ENCODE results near the gene EFCC1.
A peak's percentile ranks its signal among the peaks of the same experiment; 100 is the strongest.
"Not testable (repeated sequence)": the region's sequence is repeated elsewhere in the genome, so short reads cannot be mapped to it uniquely, and the experiment has no call there.

Gene EFCC1

GRCh38 chr3:129063841-129064482, 62.9 kb downstream of the EFCC1 start:
- no peak for DNase-seq (ENCODE audit: low read depth)
- H3K4me3 ChIP-seq (ENCODE audit: low read depth, low read length): no peak overlapping the region

- no peak for DNase-seq (ENCODE audit: low read depth)
- H3K4me3 ChIP-seq (ENCODE audit: low read depth, low read length): no peak overlapping the region
Observed at GRCh38 chr3:129065016-129065719, 64.1 kb downstream of the EFCC1 start.

- no peak overlapping the region for H3K4me3 ChIP-seq (ENCODE audit: low read depth, low read length)
- no peak for DNase-seq (ENCODE audit: low read depth)
Observed at GRCh38 chr3:129065720-129066073, 64.6 kb downstream of the EFCC1 start.

DNA sequence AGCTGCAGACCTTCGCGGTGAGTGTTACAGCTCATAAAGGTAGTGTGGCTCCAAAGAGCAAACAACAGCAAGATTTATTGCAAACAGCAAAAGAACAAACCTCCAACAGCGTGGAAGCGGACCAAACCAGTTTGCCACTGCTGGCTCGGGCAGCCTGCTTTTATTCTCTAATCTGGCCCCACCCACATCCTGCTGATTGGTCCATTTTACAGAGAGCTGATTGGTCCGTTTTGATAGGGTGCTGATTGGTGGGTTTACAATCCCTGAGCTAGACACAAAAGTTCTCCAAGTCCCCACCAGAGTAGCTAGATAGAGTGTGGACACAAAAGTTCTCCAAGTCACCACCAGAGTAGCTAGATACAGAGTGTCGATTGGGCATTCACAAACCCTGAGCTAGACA, 66.6 kb downstream of the EFCC1 start:
- not testable (repeated sequence) for DNase-seq (ENCODE audit: low read depth); H3K4me3 ChIP-seq (ENCODE audit: low read depth, low read length)

DNA sequence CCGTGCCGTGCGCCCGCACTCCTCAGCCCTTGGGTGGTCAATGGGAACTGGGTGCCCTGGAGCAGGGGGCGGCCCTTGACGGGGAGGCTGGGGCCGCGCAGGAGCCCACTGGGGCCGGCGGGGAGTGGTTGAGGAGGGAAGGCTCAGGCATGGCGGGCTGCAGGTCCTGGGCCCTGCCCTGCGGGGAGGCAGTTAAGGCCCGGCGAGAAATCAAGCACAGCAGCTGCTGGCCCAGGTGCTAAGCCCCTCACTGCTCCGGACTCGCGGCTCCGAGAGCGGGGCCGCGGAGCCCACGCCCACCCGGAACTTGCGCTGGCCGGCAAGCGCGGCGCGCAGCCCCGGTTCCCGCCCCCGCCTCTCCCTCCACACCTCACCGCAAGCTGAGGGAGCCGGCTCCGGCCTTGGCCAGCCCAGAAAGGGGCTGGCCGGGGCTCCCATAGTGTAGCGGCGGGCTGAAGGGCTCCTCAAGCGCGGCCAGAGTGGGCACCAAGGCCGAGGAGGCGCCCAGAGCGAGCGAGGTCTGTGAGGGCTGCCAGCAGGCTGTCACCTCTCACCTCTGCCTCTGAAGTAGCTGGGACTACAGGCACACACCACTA, 67.3 kb downstream of the EFCC1 start:
- DNase-seq (ENCODE audit: low read depth): no peak

GRCh38 chr3:129069313-129070085, 68.4 kb downstream of the EFCC1 start:
- not testable (repeated sequence) for DNase-seq (ENCODE audit: low read depth); H3K4me3 ChIP-seq (ENCODE audit: low read depth, low read length)

More for the DNA sequence above, 67.3 kb downstream of the EFCC1 start:
- H3K4me3 ChIP-seq (ENCODE audit: low read depth, low read length): peak overlapping the region; percentile 41

- H3K4me3 ChIP-seq (ENCODE audit: low read depth, low read length): no peak overlapping the region
- no peak for DNase-seq (ENCODE audit: low read depth)
Observed at GRCh38 chr3:129070086-129070885, 69.2 kb downstream of the EFCC1 start.

GRCh38 chr3:129077222-129077621, 76.1 kb downstream of the EFCC1 start:
- H3K4me3 ChIP-seq (ENCODE audit: low read depth, low read length): no peak overlapping the region
- no peak for DNase-seq (ENCODE audit: low read depth)

DNA sequence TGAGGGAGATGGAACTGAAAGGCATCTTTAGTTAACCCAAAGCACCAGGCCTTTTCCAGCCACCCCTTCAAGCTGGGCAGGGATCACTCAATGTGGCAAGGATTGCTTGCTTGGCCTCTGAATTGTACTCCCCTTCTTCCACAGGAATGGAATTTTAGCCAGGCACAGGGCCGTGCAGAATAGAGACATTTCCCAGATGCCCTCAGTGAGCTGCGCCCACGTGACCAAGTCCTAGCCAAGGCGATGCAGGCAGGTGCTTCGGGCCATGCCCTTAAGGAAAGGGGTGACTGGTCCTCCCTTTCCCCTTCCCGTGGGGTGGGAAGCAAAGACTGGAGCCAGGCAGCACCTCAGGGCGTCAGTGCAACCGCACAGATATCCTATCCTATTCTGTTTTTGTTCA, 77.4 kb downstream of the EFCC1 start:
- H3K4me3 ChIP-seq (ENCODE audit: low read depth, low read length): no peak overlapping the region
- DNase-seq (ENCODE audit: low read depth): no peak

DNA sequence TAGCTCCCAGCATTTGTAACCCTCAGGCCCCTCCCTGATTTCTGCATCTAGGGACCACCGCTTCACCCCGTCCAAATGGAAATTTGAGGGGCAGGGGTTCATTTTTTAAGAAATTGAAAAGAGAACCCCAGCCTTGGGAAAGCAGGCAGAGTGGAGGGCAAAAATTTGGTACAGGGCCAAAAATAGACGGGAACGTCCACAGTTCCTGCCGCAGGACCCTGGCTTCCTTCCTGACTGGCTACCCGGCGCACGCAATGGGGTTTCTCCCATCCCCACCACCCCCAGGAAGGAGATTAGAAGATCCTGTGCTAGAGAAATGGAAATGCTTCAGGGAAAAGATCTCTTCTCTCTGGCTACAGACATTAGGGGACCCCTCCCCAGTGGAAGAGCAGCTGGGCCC, 80.4 kb downstream of the EFCC1 start:
- no peak for DNase-seq (ENCODE audit: low read depth)
- no peak overlapping the region for H3K4me3 ChIP-seq (ENCODE audit: low read depth, low read length)

DNA sequence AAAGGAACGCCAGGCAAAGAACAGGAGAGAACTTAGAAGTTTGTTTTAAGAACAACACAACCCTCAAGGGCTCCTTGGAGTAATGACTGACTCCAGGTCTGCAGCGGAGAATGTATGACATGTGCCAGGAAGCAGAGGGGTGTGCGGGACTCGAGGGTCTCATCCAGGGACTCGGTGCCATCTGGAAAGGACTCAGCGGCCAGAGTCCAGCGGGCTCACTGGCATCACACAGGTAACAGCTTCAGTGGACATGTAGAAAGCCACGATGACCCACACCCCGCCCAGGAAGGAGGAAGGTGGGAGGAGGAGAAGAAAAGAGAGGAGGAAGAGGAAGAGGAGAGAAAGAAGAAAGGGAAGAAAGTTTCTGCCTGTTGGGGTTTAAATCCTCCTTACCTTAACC, 80.9 kb downstream of the EFCC1 start:
- DNase-seq (ENCODE audit: low read depth): no peak
- no peak overlapping the region for H3K4me3 ChIP-seq (ENCODE audit: low read depth, low read length)

DNA sequence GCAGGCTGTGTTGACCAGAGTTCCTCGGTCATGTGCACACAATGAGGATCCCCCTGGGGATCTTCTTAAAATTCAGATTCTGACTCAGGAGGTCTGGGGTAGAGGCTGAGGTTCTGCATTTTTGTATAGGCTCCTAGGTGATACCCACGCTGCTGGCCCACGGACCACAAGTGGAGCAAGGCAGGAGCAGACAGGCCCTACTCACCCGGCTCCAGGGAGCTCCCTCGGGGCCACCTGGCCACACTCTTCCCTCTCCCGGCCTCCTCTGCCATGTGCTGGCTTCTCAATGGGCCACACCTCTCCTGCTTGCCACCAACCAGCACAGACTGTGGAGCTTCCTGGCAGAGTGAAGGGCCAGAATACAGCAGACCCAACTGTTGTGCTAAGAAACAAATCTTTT, 83.4 kb downstream of the EFCC1 start:
- DNase-seq (ENCODE audit: low read depth): no peak
- H3K4me3 ChIP-seq (ENCODE audit: low read depth, low read length): no peak overlapping the region

- H3K4me3 ChIP-seq (ENCODE audit: low read depth, low read length): no peak overlapping the region
- no peak for DNase-seq (ENCODE audit: low read depth)
Observed at GRCh38 chr3:129085165-129085715, 84.1 kb downstream of the EFCC1 start.

DNA sequence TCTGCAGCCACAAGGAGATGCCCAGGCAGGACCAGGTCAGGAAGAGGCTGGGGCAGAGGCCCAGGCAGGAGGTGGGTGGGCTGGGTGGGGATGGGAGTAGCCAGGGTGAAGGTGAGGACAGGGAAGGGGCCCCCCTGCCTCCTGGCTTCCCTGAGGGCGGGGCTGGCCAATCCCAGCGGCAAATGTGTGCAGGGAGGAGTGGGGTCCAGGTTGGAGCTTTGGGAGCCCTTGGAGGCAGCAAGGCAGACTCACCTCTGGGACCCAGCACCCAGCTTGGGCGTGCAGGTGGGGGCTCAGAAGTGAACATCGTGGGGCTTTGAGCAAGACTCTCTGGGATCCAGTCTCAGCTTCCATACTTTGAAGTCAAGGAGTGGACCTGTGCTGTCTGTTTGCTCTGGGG, 84.7 kb downstream of the EFCC1 start:
- no peak for DNase-seq (ENCODE audit: low read depth)
- no peak overlapping the region for H3K4me3 ChIP-seq (ENCODE audit: low read depth, low read length)

GRCh38 chr3:129087138-129087702, 86.1 kb downstream of the EFCC1 start:
- DNase-seq (ENCODE audit: low read depth): no peak
- no peak overlapping the region for H3K4me3 ChIP-seq (ENCODE audit: low read depth, low read length)

GRCh38 chr3:129087904-129088303, 86.8 kb downstream of the EFCC1 start:
- not testable (repeated sequence) for DNase-seq (ENCODE audit: low read depth)

GRCh38 chr3:129088312-129088711, 87.2 kb downstream of the EFCC1 start:
- not testable (repeated sequence) for H3K4me3 ChIP-seq (ENCODE audit: low read depth, low read length); DNase-seq (ENCODE audit: low read depth)

More at GRCh38 chr3:129087904-129088303, 86.8 kb downstream of the EFCC1 start:
- not testable (repeated sequence) for H3K4me3 ChIP-seq (ENCODE audit: low read depth, low read length)
